Fibroblast of skin of left quadriceps (primary cell): Measurements from ENCODE around the gene IL36RN.

Source experiments
- DNase-seq, 2 experiments: peaks; one replicate each; pipeline ENCODE4 v3.0.0-alpha.2; 2013; ENCODE audit warnings: low read depth in 2 of 2

The IL36RN gene

GRCh38 chr2:113050921-113051895 is 7.8 kb upstream of the IL36RN start:
- no peak for DNase-seq

- DNase-seq = no peak
Measured at GRCh38 chr2:113052396-113052917, 6.5 kb upstream of the IL36RN start, which contains the start of gene IL36B. Gene IL36B, minus strand, starts transcription at chr2:113052867.

DNA sequence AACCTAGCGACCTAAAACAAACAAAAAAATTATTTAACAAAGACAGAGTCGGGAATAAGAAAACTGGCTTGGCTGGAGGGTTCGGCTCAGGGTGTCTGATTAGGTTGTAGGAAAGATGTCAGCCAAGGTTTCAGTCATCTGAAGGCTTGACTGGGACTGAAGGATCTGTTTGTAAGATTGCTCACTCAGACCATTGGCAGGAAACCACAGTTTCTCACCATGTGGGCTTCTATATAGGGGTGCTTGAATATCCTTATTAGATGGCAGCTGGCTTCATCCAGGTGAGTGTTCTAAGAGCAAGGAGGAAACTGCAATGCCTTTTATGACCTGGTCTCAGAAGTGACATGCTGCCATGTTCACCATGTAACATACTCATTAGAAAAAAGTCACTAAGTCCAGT is 5.3 kb upstream of the IL36RN start:
- no peak for DNase-seq

- no peak for DNase-seq
Measured at GRCh38 chr2:113054066-113054465, 4.9 kb upstream of the IL36RN start.

DNA sequence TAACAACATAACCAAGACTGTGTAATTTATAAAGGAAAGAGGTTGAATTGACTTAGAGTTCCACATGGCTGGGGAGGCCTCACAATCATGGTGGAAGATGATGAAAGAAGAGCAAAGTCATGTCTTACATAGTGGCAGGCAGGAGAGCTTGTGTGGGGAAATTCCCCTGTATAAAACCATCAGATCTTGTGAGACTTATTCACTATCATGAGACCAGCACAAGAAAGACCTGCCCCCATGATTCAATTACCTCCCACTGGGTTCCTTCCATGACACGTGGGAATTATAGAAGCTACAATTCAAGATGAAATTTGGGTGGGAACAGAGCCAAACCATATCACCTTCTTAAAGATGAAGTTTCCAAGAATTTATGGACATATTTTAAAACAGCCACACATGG is 2.5 kb upstream of the IL36RN start:
- DNase-seq = no peak

DNA sequence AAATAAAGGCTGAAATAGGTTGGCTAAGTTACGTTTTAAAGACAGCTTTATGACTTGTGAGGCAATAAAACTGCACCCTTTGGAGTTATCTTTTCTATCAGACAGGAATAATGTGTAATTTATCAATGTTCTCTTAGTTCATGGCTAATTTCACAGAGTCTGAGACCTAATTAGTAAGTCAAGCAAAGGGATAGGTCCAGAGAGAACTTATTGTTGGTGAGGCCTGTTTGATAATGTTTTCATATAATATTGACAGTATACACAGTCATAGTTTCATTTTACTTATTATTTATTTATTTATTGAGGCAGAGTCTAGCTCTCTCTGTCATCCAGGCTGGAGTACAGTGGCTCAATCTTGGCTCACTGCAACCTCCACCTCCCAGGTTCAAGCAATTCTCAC is 1.9 kb upstream of the IL36RN start:
- no peak for DNase-seq

GRCh38 chr2:113058411-113058994 is 495 bp upstream of the IL36RN start:
- no peak for DNase-seq

DNA sequence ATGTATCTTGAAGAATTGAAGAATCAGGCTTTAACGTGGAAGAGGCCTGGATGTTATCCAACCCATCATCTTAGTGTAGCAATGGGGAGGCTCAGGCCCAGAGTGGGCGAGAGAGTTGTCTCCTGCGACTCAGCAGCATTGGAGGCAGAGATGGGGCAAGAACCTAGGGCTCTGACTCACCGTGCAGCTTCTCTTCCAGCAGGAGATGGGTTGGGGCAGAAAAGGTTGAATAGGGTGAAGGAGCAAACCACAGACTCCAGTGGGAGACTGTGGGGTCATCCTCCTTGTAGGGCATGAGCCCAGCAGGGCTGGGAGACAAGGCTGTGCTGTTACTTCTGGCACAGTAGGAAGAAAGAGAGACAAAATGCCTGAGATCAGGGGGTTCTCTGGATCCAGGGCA is 1.4 kb downstream of the IL36RN start:
- no peak for DNase-seq

GRCh38 chr2:113060796-113061195 is 1.8 kb downstream of the IL36RN start:
- no peak for DNase-seq

GRCh38 chr2:113061241-113061640 is 2.2 kb downstream of the IL36RN start:
- no peak for DNase-seq

DNA sequence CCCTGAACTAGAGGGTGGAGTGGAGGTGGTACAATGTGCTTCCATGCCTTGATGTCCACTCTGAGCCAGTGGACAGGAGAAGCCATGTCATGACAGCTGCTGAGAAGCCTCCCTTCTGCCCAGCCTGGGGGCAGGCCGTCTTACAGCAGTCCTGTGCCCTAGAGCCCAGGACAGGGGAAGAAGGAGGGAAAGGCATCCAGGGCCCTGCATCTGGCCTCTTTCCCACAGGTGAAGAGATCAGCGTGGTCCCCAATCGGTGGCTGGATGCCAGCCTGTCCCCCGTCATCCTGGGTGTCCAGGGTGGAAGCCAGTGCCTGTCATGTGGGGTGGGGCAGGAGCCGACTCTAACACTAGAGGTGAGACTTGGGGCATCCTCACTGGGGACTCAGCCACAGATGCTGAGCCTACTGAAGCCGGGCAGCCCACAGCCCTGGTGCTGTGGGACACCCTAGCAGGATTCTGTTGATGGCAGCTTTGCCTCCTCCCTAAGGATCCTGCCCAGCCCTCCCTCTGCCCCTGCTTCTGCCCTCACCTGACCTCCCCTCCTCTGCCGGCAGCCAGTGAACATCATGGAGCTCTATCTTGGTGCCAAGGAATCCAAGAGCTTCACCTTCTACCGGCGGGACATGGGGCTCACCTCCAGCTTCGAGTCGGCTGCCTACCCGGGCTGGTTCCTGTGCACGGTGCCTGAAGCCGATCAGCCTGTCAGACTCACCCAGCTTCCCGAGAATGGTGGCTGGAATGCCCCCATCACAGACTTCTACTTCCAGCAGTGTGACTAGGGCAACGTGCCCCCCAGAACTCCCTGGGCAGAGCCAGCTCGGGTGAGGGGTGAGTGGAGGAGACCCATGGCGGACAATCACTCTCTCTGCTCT is 3.1 kb downstream of the IL36RN start:
- no peak for DNase-seq

DNA sequence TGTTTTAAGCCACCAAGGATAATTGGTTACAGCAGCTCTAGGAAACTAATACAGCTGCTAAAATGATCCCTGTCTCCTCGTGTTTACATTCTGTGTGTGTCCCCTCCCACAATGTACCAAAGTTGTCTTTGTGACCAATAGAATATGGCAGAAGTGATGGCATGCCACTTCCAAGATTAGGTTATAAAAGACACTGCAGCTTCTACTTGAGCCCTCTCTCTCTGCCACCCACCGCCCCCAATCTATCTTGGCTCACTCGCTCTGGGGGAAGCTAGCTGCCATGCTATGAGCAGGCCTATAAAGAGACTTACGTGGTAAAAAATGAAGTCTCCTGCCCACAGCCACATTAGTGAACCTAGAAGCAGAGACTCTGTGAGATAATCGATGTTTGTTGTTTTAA is 5.3 kb downstream of the IL36RN start:
- DNase-seq = no peak

GRCh38 chr2:113064898-113065297 is 5.9 kb downstream of the IL36RN start:
- DNase-seq = no peak

DNA sequence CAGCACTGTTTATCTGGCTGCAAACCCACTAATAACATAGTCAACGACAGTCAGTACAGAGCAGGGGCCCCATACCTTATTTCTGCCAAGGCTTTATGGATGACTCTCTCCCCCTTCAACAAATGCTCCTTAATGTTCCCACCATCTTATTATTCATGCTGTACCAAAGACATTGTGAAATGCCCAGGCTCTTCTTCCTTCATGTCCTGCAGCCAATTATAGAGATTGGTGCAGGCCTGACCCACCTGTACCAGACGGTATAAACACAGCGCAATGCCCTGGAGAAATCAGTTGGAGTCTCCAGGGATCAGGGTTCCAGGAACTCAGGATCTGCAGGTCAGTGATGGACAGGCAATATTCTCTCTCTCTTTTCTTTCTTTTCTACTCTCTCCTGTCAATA is 8.7 kb downstream of the IL36RN start, which contains the start of gene IL1F10:
IL1F10 (plus strand) TSS at position 290 of the 400 bp plus-strand sequence. CDS start 4,769 bp downstream, outside the sequence.
- DNase-seq = no peak

DNA sequence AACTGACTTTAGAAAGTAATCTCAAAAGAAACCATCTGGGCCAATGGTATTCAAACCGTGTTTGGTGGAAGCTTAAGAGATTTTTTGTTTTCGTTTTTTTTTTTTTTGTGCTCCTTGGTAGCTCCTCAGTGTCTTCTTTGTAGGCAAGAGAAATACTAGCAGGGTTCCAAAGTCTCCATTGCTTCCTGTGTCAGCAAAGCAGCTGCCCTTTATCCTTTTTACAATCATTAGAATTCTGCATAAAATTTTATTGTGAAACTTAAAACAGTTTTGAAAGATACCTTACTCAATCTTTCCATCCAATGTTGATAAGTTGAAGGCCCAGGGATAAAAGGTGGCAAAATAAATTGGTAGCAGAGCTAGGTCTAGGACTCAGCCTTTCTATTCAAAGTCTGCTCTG is 9.3 kb downstream of the IL36RN start:
- no peak for DNase-seq

DNA sequence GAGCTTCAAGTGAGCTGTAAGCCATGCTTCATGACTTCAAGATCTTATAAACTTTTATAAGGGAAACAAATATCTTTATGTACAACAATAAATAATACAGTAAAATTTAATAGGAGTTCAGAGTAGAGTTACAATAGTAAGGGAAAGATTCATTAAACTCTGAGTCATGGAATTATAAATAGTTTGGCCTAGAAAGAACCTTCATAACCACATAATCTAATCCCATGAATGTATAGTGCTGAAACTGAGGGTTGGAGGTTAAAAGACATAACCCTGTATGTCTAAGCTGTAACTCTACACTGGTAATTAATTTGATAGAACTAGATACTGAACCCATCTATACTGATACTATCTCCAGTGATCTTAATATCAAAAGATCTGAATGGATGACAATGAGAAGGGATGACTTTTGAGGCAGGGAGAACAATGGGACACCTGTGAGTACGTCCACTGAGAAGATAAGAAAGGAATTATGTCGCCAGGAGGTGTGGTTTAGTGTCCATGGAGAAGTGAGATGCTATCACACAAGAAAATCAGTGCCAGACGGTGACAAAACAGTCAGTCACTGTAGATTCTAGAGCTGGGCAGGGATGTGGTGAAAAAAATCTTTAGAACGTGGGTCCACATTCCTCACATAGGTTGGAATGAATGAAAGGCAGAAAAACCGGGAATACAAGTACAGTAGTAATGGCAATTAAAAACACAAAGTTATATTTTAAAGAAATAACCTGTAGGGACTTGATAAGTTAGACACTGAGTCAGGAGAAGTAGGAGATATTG is 9.9 kb downstream of the IL36RN start:
- DNase-seq = no peak

GRCh38 chr2:113069676-113070605 is 10.9 kb downstream of the IL36RN start:
- DNase-seq = no peak

GRCh38 chr2:113070606-113070975 is 11.6 kb downstream of the IL36RN start:
- DNase-seq = no peak

DNA sequence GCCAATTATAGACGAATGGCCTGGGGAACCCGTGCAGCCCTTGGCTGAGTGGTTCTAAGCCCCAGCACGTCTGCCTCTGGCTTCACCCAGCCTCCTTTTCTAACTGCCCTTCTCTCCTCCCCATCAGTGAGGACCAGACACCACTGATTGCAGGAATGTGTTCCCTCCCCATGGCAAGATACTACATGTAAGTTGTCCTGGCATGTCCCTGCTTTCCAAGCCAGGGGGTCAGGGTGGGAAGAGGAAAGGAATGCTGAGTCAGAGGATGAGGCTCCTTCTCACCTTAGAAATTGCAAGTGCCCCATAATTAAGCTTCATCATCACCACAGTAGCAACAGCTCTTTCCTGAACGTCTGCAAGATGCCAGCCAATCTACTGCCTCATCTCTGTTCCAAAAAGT is 13.6 kb downstream of the IL36RN start:
- DNase-seq = no peak

- no peak for DNase-seq
Measured at GRCh38 chr2:113073325-113073834, 14.4 kb downstream of the IL36RN start.
